Measurements from ENCODE around the gene CAMK2G.
"Not testable (repeated sequence)": the region's sequence is repeated elsewhere in the genome, so short reads cannot be mapped to it uniquely, and the experiment has no call there.

The CAMK2G gene

GRCh38 chr10:73842349-73842748, 32.0 kb downstream of the CAMK2G start:
- H3K4me1 ChIP-seq (ENCODE audit: control insufficient read depth, insufficient read depth, low read length): peaks cover 17% of the 10 kb centered on the region
- no peak overlapping the region for H3K9ac ChIP-seq (ENCODE audit: low read length)
- H3K27me3 ChIP-seq (replicated peaks; ENCODE audit: control insufficient read depth, insufficient read depth, low read length): no peaks in the 10 kb centered on the region
- H3K4me3 ChIP-seq (ENCODE audit: low read length): no peak overlapping the region
- no peak for DNase-seq (ENCODE audit: low read depth)
- peaks cover 56% of the 10 kb centered on the region for H3K36me3 ChIP-seq (ENCODE audit: control insufficient read depth, insufficient read depth, low read length, severe bottlenecking)
- H3K9me3 ChIP-seq (ENCODE audit: control insufficient read depth, low read length): no peaks in the 10 kb centered on the region

- Histone ChIP-seq H3K27me3 (replicated peaks; ENCODE audit: control insufficient read depth, insufficient read depth, low read length) (no peaks in the 10 kb centered on the region), H3K36me3 (ENCODE audit: control insufficient read depth, insufficient read depth, low read length, severe bottlenecking) (peaks cover 54% of the 10 kb centered on the region), H3K4me3 (ENCODE audit: low read length) (no peak overlapping the region), H3K4me1 (ENCODE audit: control insufficient read depth, insufficient read depth, low read length) (peaks cover 23% of the 10 kb centered on the region), H3K9ac (ENCODE audit: low read length) (no peak overlapping the region), H3K9me3 (ENCODE audit: control insufficient read depth, low read length) (no peaks in the 10 kb centered on the region)
- peak; percentile 22 for DNase-seq (ENCODE audit: low read depth)
These were observed 32.6 kb downstream of the CAMK2G start for GRCh38 chr10:73841526-73842285.

- no peaks in the 10 kb centered on the region for H3K9me3 ChIP-seq (ENCODE audit: control insufficient read depth, low read length)
- H3K9ac ChIP-seq (ENCODE audit: low read length): peak overlapping the region; percentile 3
- no peak overlapping the region for H3K4me3 ChIP-seq (ENCODE audit: low read length)
- H3K27me3 ChIP-seq (replicated peaks; ENCODE audit: control insufficient read depth, insufficient read depth, low read length): no peaks in the 10 kb centered on the region
- peaks cover 25% of the 10 kb centered on the region for H3K4me1 ChIP-seq (ENCODE audit: control insufficient read depth, insufficient read depth, low read length)
- DNase-seq (ENCODE audit: low read depth): no peak
- peaks cover 54% of the 10 kb centered on the region for H3K36me3 ChIP-seq (ENCODE audit: control insufficient read depth, insufficient read depth, low read length, severe bottlenecking)
These were observed 33.3 kb downstream of the CAMK2G start for GRCh38 chr10:73841061-73841421.

GRCh38 chr10:73840403-73841060, 33.8 kb downstream of the CAMK2G start:
- Histone ChIP-seq H3K9me3 (ENCODE audit: control insufficient read depth, low read length) (no peaks in the 10 kb centered on the region), H3K27me3 (replicated peaks; ENCODE audit: control insufficient read depth, insufficient read depth, low read length) (no peaks in the 10 kb centered on the region), H3K4me1 (ENCODE audit: control insufficient read depth, insufficient read depth, low read length) (peaks cover 25% of the 10 kb centered on the region), H3K4me3 (ENCODE audit: low read length) (no peak overlapping the region), H3K36me3 (ENCODE audit: control insufficient read depth, insufficient read depth, low read length, severe bottlenecking) (peaks cover 54% of the 10 kb centered on the region), H3K9ac (ENCODE audit: low read length) (peak overlapping the region; percentile 3)
- no peak for DNase-seq (ENCODE audit: low read depth)

GRCh38 chr10:73840056-73840402, 34.3 kb downstream of the CAMK2G start:
- Histone ChIP-seq H3K4me1 (ENCODE audit: control insufficient read depth, insufficient read depth, low read length) (peaks cover 25% of the 10 kb centered on the region), H3K4me3 (ENCODE audit: low read length) (no peak overlapping the region), H3K9me3 (ENCODE audit: control insufficient read depth, low read length) (no peaks in the 10 kb centered on the region), H3K27me3 (replicated peaks; ENCODE audit: control insufficient read depth, insufficient read depth, low read length) (no peaks in the 10 kb centered on the region), H3K36me3 (ENCODE audit: control insufficient read depth, insufficient read depth, low read length, severe bottlenecking) (peaks cover 53% of the 10 kb centered on the region), H3K9ac (ENCODE audit: low read length) (no peak overlapping the region)
- no peak for DNase-seq (ENCODE audit: low read depth)

GRCh38 chr10:73839276-73839966, 34.9 kb downstream of the CAMK2G start:
- Histone ChIP-seq H3K9me3 (ENCODE audit: control insufficient read depth, low read length) (no peaks in the 10 kb centered on the region), H3K4me3 (ENCODE audit: low read length) (no peak overlapping the region), H3K9ac (ENCODE audit: low read length) (peak overlapping the region; percentile 16), H3K36me3 (ENCODE audit: control insufficient read depth, insufficient read depth, low read length, severe bottlenecking) (peaks cover 50% of the 10 kb centered on the region), H3K27me3 (replicated peaks; ENCODE audit: control insufficient read depth, insufficient read depth, low read length) (no peaks in the 10 kb centered on the region), H3K4me1 (ENCODE audit: control insufficient read depth, insufficient read depth, low read length) (peaks cover 25% of the 10 kb centered on the region)
- no peak for DNase-seq (ENCODE audit: low read depth)

- Histone ChIP-seq H3K9ac (ENCODE audit: low read length) (peak overlapping the region; percentile 16), H3K36me3 (ENCODE audit: control insufficient read depth, insufficient read depth, low read length, severe bottlenecking) (peaks cover 48% of the 10 kb centered on the region), H3K4me3 (ENCODE audit: low read length) (no peak overlapping the region), H3K9me3 (ENCODE audit: control insufficient read depth, low read length) (no peaks in the 10 kb centered on the region), H3K4me1 (ENCODE audit: control insufficient read depth, insufficient read depth, low read length) (peaks cover 25% of the 10 kb centered on the region), H3K27me3 (replicated peaks; ENCODE audit: control insufficient read depth, insufficient read depth, low read length) (no peaks in the 10 kb centered on the region)
- no peak for DNase-seq (ENCODE audit: low read depth)
These were observed 35.5 kb downstream of the CAMK2G start for GRCh38 chr10:73838827-73839226.

GRCh38 chr10:73838008-73838567, 36.3 kb downstream of the CAMK2G start:
- H3K36me3 ChIP-seq (ENCODE audit: control insufficient read depth, insufficient read depth, low read length, severe bottlenecking): peaks cover 43% of the 10 kb centered on the region

GRCh38 chr10:73837072-73837471, 37.3 kb downstream of the CAMK2G start:
- Histone ChIP-seq H3K4me3 (ENCODE audit: low read length) (no peak overlapping the region), H3K9me3 (ENCODE audit: control insufficient read depth, low read length) (no peaks in the 10 kb centered on the region), H3K36me3 (ENCODE audit: control insufficient read depth, insufficient read depth, low read length, severe bottlenecking) (peaks cover 33% of the 10 kb centered on the region), H3K4me1 (ENCODE audit: control insufficient read depth, insufficient read depth, low read length) (peaks cover 24% of the 10 kb centered on the region), H3K27me3 (replicated peaks; ENCODE audit: control insufficient read depth, insufficient read depth, low read length) (no peaks in the 10 kb centered on the region), H3K9ac (ENCODE audit: low read length) (peak overlapping the region; percentile 10)
- peak; percentile 83 for DNase-seq (ENCODE audit: low read depth)

More at GRCh38 chr10:73838008-73838567, 36.3 kb downstream of the CAMK2G start:
- Histone ChIP-seq H3K4me3 (ENCODE audit: low read length) (no peak overlapping the region), H3K27me3 (replicated peaks; ENCODE audit: control insufficient read depth, insufficient read depth, low read length) (no peaks in the 10 kb centered on the region), H3K9me3 (ENCODE audit: control insufficient read depth, low read length) (no peaks in the 10 kb centered on the region), H3K9ac (ENCODE audit: low read length) (no peak overlapping the region), H3K4me1 (ENCODE audit: control insufficient read depth, insufficient read depth, low read length) (peaks cover 25% of the 10 kb centered on the region)
- DNase-seq (ENCODE audit: low read depth): no peak

GRCh38 chr10:73836427-73836980, 37.9 kb downstream of the CAMK2G start:
- Histone ChIP-seq H3K36me3 (ENCODE audit: control insufficient read depth, insufficient read depth, low read length, severe bottlenecking) (peaks cover 32% of the 10 kb centered on the region), H3K4me3 (ENCODE audit: low read length) (no peak overlapping the region), H3K9me3 (ENCODE audit: control insufficient read depth, low read length) (no peaks in the 10 kb centered on the region), H3K27me3 (replicated peaks; ENCODE audit: control insufficient read depth, insufficient read depth, low read length) (no peaks in the 10 kb centered on the region), H3K4me1 (ENCODE audit: control insufficient read depth, insufficient read depth, low read length) (peaks cover 19% of the 10 kb centered on the region), H3K9ac (ENCODE audit: low read length) (no peak overlapping the region)
- DNase-seq (ENCODE audit: low read depth): no peak

- H3K9me3 ChIP-seq (ENCODE audit: control insufficient read depth, low read length); DNase-seq (ENCODE audit: low read depth); H3K4me1 ChIP-seq (ENCODE audit: control insufficient read depth, insufficient read depth, low read length); H3K27me3 ChIP-seq (replicated peaks; ENCODE audit: control insufficient read depth, insufficient read depth, low read length); H3K4me3 ChIP-seq (ENCODE audit: low read length); H3K9ac ChIP-seq (ENCODE audit: low read length): not testable (repeated sequence)
- H3K36me3 ChIP-seq (ENCODE audit: control insufficient read depth, insufficient read depth, low read length, severe bottlenecking): peaks cover 20% of the 10 kb centered on the region
These were observed 45.3 kb downstream of the CAMK2G start for GRCh38 chr10:73829090-73829489.

Measured in adipocyte (in vitro differentiated cells).